ENCODE results near the gene ARTN. TPM values are rescaled to one million over a fixed set of nuclear protein-coding genes. Genes with fewer than 3 reads are reported as not detected.

The ARTN gene
- total RNA-seq, 1 experiment from 2014 or later: not detected

- Histone ChIP-seq H3K27me3 (replicated peaks; ENCODE audit: control insufficient read depth, insufficient read depth, low read length) (no peaks in the 10 kb centered on the region), H3K4me3 (ENCODE audit: low read depth, low read length) (peak overlapping the region; percentile 80), H3K4me1 (peaks cover 21% of the 10 kb centered on the region), H3K36me3 (ENCODE audit: control insufficient read depth, insufficient read depth, low read length) (peaks cover 3% of the 10 kb centered on the region), H3K9me3 (no peaks in the 10 kb centered on the region)
- ChIA-PET POLR2A (no interaction called here), CTCF (no interaction called here)
- peaks cover 24% of the 10 kb centered on the region for H3K4me1 Mint-ChIP-seq (ENCODE audit: low read depth, unreplicated experiment)
- no peak for TF ChIP-seq CTCF (IDR thresholded peaks at IDR 0.05; ENCODE audit: insufficient read depth in 1 of 2, low read depth in 1 of 2, low read length in 1 of 2, severe bottlenecking in 1 of 2, unreplicated experiment in 1 of 2)
- peak overlapping the region; percentile 75 for H3K4me3 Mint-ChIP-seq (ENCODE audit: unreplicated experiment)
- peak overlapping the region; percentile 52 for H3K27ac Mint-ChIP-seq (ENCODE audit: unreplicated experiment)
- no TSS peak for BruUV-seq (replicated peaks)
- intact Hi-C loops (cut with micrococcal nuclease; ENCODE audit: unreplicated experiment): no loop called here
- H3K36me3 Mint-ChIP-seq (ENCODE audit: insufficient read depth, unreplicated experiment): peaks cover 28% of the 10 kb centered on the region
- DNase-seq: no peak
- H3K9me3 Mint-ChIP-seq (ENCODE audit: unreplicated experiment): no peaks in the 10 kb centered on the region
- no peaks in the 10 kb centered on the region for H3K27me3 Mint-ChIP-seq (ENCODE audit: insufficient read depth, unreplicated experiment)
These were observed 46.9 kb downstream of the ARTN start for GRCh38 chr1:43980255-43981134.

- CTCF ChIA-PET: no interaction called here
- Mint-ChIP-seq H3K4me1 (ENCODE audit: low read depth, unreplicated experiment) (peaks cover 30% of the 10 kb centered on the region), H3K4me3 (ENCODE audit: unreplicated experiment) (peak overlapping the region; percentile 75), H3K27ac (ENCODE audit: unreplicated experiment) (no peak overlapping the region), H3K9me3 (ENCODE audit: unreplicated experiment) (no peaks in the 10 kb centered on the region), H3K36me3 (ENCODE audit: insufficient read depth, unreplicated experiment) (peaks cover 33% of the 10 kb centered on the region), H3K27me3 (ENCODE audit: insufficient read depth, unreplicated experiment) (no peaks in the 10 kb centered on the region)
- H3K4me1 ChIP-seq: peaks cover 21% of the 10 kb centered on the region
- no peak for DNase-seq
- intact Hi-C loops (cut with micrococcal nuclease; ENCODE audit: unreplicated experiment): no loop called here
- POLR2A ChIA-PET: no interaction called here
- TF ChIP-seq CTCF (IDR thresholded peaks at IDR 0.05; ENCODE audit: insufficient read depth in 1 of 2, low read depth in 1 of 2, low read length in 1 of 2, severe bottlenecking in 1 of 2, unreplicated experiment in 1 of 2): no peak
- H3K4me3 ChIP-seq (ENCODE audit: low read depth, low read length): no peak overlapping the region
- H3K9me3 ChIP-seq: no peaks in the 10 kb centered on the region
- BruUV-seq (replicated peaks): no TSS peak
- peaks cover 3% of the 10 kb centered on the region for H3K36me3 ChIP-seq (ENCODE audit: control insufficient read depth, insufficient read depth, low read length)
- no peaks in the 10 kb centered on the region for H3K27me3 ChIP-seq (replicated peaks; ENCODE audit: control insufficient read depth, insufficient read depth, low read length)
These were observed 47.5 kb downstream of the ARTN start for GRCh38 chr1:43981135-43981491.

- Histone ChIP-seq H3K36me3 (ENCODE audit: control insufficient read depth, insufficient read depth, low read length) (peaks cover 3% of the 10 kb centered on the region), H3K4me1 (peaks cover 22% of the 10 kb centered on the region)
- CTCF ChIA-PET: no interaction called here
These were observed 48.0 kb downstream of the ARTN start for GRCh38 chr1:43981636-43982035.

More at GRCh38 chr1:43981636-43982035, 48.0 kb downstream of the ARTN start:
- Mint-ChIP-seq H3K9me3 (ENCODE audit: unreplicated experiment) (no peaks in the 10 kb centered on the region), H3K4me3 (ENCODE audit: unreplicated experiment) (no peak overlapping the region), H3K36me3 (ENCODE audit: insufficient read depth, unreplicated experiment) (peaks cover 37% of the 10 kb centered on the region), H3K4me1 (ENCODE audit: low read depth, unreplicated experiment) (peaks cover 33% of the 10 kb centered on the region), H3K27ac (ENCODE audit: unreplicated experiment) (no peak overlapping the region), H3K27me3 (ENCODE audit: insufficient read depth, unreplicated experiment) (no peaks in the 10 kb centered on the region)
- Histone ChIP-seq H3K4me3 (ENCODE audit: low read depth, low read length) (no peak overlapping the region), H3K27me3 (replicated peaks; ENCODE audit: control insufficient read depth, insufficient read depth, low read length) (no peaks in the 10 kb centered on the region), H3K9me3 (no peaks in the 10 kb centered on the region)
- POLR2A ChIA-PET: interaction anchor here (0.5 kb wide), 1 partner anchor 306 kb away, joined by 3 read pairs; no protein-coding TSS in a partner anchor
- no peak for DNase-seq
- intact Hi-C loops (cut with micrococcal nuclease; ENCODE audit: unreplicated experiment): no loop called here
- BruUV-seq (replicated peaks): no TSS peak
- TF ChIP-seq CTCF (IDR thresholded peaks at IDR 0.05; ENCODE audit: insufficient read depth in 1 of 2, low read depth in 1 of 2, low read length in 1 of 2, severe bottlenecking in 1 of 2, unreplicated experiment in 1 of 2): no peak
